Stimulated activated CD8-positive, alpha-beta memory T cell treated with anti-CD3 and anti-CD28 coated beads, Interleukin-2, amount 100 ng/mL, for 1 hour (primary cell): ENCODE measurements around the gene GDE1.

Source experiments
- DNase-seq, 2 donors: peaks; one replicate each; pipeline ENCODE4 v3.0.0-alpha.2; 2020; ENCODE audit warnings: low read depth in 2 of 2

Gene GDE1

DNA sequence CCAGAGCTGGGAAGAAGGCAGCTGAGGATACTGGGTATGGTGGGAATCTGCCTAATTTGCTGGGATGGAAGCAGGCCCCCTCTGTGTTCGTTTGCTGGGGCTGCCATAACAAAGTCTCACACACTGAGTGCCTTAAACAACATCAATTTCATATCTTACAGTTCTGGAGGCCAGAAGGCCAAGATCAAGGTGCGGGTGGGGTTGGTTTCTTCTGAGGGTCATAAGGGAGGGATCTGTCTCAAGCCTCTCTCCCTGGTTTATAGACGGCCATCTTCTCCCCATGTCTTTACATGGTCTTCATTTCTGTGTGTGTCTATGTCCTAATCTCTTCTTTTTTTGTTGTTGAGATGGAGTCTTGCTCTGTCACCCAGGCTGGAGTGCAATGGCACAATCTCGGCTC is 35.8 kb downstream of the GDE1 start:
- no peak for DNase-seq

DNA sequence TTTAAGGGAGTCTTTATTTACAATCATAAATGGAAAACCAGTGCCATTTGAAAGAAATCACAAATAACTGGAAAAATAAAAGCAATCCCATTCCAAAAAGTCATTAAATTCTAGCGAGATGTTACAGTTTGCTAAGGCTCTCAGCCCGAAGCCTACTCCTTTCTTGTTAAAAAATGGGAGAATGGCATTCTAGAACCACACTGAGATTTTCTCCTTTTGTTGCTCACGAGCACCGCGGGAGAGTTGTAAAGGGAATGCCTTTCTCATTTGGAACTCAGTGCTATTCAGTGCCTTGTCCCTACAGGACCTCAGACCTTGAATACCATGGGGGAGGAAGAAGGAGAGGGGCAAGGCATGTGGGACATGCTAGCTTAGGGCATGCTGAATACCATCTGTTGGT is 36.3 kb downstream of the GDE1 start:
- no peak for DNase-seq

- no peak for DNase-seq
Measured at GRCh38 chr16:19484096-19484495, 37.8 kb downstream of the GDE1 start.

GRCh38 chr16:19482291-19482690 is 39.6 kb downstream of the GDE1 start:
- DNase-seq: no peak

DNA sequence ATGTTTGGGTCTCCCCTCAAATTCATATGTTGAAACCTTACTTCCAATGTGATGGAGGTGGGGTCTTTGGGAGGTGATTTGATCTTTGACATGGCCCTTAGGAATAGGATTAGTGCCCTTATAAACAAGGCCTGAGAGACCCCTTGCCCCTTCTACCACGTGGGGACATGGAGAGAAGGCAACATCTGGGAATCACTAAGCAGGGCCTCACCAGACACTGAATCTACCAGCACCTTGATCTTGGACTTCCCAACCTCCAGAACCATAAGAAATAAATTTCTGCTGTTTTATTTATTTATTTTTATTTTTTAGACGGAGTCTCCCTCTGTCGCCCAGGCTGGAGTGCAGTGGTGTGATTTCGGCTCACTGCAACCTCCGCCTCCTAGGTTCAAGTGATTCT is 40.1 kb downstream of the GDE1 start:
- no peak for DNase-seq

DNA sequence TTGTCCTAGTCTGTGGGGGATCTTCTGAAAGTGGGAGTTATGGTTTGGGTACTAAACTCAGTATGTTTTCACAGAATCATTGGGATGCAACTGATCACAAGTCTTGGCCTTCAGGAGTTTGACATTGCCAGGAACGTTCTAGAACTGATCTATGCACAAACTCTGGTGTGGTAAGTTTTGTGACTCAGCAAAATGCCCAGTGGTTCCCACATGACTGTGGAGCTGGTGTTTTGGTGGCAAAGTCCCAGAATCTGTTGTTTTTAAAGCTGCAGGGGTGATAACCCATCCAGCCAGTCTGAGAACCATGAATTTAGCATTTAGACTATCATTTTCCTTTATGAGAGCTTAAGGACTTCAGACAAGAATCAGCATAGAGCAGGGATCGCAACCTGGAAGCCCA is 40.6 kb downstream of the GDE1 start:
- DNase-seq: no peak

DNA sequence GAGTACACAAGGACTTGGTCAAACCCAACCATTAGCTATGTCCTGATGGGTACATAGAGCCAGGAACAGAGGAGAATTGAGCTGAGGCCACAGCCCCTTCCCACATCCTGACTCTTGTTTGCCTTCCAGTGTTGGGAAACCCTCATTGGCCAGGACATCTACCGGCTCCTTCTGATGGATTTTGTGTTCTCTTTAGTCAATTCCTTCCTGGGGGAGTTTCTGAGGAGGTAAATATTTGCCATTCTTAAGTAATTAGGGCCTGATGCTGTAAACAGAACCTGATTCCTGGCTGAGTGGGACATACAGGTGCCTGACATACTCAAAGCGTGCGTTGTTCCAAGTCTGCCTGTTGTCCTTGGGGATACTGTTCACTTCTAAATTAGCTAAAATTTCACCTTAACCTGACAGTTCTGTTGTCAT is 42.6 kb downstream of the GDE1 start:
- DNase-seq: no peak

DNA sequence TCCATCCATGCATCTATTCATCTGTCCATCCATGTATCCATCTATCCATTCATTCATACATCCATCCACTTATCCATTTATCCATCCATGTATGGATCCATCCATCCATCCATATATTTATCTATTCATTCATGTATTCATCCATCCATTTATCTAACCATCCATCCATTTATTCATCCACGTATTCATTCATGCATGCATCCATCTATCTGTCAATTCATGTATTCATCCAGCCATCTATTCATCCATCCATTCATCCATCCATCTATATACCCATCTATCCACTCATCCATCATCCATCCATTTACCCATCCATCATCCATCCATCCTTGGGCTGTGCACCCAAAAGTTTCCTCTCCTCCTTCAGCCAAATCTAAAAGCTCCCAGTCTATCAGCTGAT is 43.4 kb downstream of the GDE1 start:
- DNase-seq: no peak

GRCh38 chr16:19474617-19475016 is 47.3 kb downstream of the GDE1 start:
- no peak for DNase-seq

DNA sequence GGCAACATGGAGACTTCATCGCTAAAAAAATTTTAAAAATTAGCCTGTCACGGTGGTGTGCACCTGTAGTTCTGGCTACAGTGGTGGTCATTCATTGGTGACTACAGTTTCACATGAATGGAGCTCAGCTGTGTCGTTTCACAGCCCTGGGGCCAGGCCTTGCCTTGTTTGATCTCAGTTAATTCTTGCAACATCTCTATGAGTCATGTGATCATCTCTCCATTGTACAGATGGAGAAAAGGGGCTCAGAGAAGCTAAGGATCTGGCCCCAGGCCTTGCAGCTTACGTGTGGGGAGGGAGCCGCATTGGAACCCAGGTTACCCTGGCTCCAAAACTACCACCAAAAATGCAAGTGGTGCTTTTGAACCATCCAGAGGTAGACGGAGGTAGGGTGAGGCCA is 49.4 kb downstream of the GDE1 start:
- no peak for DNase-seq

- DNase-seq: no peak
Measured at GRCh38 chr16:19468300-19468699, 53.6 kb downstream of the GDE1 start.

- DNase-seq: no peak
Measured at GRCh38 chr16:19463468-19464315, 58.2 kb downstream of the GDE1 start.

GRCh38 chr16:19460397-19460796 is 61.5 kb downstream of the GDE1 start:
- no peak for DNase-seq

- no peak for DNase-seq
Measured at GRCh38 chr16:19458722-19459379, 63.0 kb downstream of the GDE1 start.
